GM12875 (cell line): Measurements from ENCODE around the gene MEIOSIN.
A peak's percentile ranks its signal among the peaks of the same experiment; 100 is the strongest.
"Not testable (repeated sequence)": the region's sequence is repeated elsewhere in the genome, so short reads cannot be mapped to it uniquely, and the experiment has no call there.

ENCODE experiments used
- H3K4me3 ChIP-seq: one replicate; pipeline ENCODE4 v1.5.1; 2011; ENCODE audit warnings: low read depth, low read length, control low read depth
- TF ChIP-seq, protein P1 (sequence below): IDR thresholded peaks from 2 replicates; pipeline ENCODE4 v1.5.1; 2011; ENCODE audit warnings: low read depth, mild to moderate bottlenecking, control low read depth, inconsistent platforms, low read length, moderate library complexity, borderline replicate concordance; ENCODE audit not compliant: insufficient read depth

The MEIOSIN gene

DNA sequence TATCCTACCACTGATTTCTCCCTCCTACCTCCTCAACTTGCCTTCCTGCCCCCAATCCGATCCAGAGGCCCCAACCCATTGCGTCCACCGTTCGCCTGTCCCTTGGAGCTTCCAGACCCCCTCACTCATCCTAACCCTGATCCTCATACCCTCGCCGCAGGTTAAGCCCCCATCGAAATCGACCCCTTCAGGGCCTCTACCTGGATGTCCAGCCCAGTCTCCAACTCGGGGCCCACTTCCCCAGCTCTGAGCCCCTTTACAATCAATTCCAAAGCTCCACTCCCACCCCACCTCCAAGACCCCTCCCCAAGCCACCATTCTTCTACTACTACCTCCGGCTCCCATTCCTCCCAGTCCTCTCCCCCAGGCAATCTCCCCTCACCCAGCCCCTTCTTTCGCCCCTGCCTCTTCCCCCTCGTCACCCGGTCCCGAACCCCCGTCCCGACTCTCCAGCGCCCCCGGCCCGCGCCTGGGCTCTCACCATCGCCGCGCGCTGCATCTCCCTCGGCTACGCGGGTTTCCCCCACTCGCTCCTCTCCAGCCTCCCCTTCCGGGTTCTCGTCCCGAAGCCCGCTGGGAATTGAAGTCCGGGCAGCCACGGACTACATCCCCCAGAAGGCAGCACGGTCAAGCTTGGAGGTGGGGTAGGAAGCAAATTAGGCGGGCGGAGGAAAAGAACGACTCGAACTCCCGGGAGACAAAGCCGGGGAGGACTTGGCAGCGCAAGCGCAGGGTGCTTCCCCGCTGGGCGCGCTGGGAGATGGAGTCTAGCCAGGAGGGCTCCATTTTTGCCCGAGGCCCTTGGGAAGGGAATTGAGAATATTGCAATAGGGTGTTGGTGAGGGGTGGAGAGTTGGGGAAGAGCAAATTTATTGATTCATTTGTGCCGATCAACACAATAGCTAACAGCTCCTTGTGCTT lies 2.6 kb upstream of the MEIOSIN start, which contains the start of gene FBXO46:
FBXO46 (minus strand) TSS at position 529 of the 921 bp plus-strand sequence. CDS start 17,401 bp downstream, outside the sequence.
- TF ChIP-seq, protein P1, sequence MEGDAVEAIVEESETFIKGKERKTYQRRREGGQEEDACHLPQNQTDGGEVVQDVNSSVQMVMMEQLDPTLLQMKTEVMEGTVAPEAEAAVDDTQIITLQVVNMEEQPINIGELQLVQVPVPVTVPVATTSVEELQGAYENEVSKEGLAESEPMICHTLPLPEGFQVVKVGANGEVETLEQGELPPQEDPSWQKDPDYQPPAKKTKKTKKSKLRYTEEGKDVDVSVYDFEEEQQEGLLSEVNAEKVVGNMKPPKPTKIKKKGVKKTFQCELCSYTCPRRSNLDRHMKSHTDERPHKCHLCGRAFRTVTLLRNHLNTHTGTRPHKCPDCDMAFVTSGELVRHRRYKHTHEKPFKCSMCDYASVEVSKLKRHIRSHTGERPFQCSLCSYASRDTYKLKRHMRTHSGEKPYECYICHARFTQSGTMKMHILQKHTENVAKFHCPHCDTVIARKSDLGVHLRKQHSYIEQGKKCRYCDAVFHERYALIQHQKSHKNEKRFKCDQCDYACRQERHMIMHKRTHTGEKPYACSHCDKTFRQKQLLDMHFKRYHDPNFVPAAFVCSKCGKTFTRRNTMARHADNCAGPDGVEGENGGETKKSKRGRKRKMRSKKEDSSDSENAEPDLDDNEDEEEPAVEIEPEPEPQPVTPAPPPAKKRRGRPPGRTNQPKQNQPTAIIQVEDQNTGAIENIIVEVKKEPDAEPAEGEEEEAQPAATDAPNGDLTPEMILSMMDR: 0 out of 2 replicates have a peak, but pooled peaks have one; percentile 21
- peak within 1 kb of the TSS; percentile 83 for H3K4me3 ChIP-seq

DNA sequence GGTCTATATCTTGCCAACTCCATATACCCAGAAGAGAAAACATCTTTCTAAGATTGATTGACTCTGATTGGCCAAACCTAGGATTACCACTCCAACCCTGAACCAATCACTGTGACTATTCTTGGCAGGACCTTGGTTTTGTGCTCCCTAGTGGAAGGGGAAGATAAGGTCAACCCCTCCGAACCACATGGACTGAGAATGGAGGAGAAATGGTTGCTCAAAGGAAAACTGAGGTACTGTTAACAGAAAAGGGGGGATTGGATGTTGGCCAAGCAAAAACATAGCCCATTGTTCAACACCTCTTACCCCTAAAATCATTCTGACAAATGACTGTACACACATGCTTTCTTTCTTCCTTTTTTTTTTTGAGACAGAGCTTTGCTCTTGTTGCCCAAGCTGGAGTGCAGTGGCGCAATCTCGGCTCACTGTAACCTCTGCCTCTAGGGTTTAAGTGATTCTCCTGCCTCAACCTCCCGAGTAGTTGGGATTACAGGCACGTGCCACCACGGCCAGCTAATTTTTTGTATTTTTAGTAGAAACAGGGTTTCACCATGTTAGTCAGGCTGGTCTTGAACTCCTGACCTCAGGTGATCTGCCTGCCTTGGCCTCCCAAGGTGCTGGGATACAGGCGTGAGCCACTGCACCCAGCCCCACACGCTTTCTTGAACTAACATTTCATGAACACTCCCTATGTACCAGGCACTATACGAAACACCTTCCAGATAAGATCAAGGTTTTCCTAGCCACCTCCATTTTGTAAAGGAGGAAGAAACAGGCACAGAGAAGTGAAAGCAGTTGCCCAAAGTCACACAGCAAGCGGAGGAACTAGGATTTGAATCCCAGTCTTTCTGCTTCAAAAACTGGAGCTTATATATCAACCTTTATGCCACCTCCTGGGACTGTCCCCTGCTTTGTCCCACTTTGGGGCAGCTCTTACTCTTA lies 6.5 kb downstream of the MEIOSIN start:
- H3K4me3 ChIP-seq: no peak overlapping the region
- TF ChIP-seq, protein P1: no peak

DNA sequence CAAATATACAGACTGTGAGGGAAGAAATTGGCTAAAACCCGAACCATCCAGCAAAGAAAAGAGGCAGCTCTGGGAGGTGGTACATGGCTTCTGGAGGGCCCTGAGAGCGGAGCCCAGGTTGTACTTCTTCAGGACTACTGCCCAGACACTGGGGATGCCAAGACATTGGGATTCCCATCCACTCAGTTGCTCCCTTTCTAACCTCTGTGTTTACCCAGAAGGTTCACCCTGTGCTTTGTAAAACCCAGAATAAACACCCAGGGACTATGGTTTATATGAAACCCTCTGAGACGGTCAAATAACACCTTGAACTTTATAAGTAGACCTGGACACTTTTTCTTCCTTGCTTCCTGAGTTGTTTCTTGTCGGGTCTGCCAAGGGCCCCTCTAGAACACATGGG lies 9.7 kb downstream of the MEIOSIN start:
- H3K4me3 ChIP-seq: no peak overlapping the region
- TF ChIP-seq, protein P1: no peak

DNA sequence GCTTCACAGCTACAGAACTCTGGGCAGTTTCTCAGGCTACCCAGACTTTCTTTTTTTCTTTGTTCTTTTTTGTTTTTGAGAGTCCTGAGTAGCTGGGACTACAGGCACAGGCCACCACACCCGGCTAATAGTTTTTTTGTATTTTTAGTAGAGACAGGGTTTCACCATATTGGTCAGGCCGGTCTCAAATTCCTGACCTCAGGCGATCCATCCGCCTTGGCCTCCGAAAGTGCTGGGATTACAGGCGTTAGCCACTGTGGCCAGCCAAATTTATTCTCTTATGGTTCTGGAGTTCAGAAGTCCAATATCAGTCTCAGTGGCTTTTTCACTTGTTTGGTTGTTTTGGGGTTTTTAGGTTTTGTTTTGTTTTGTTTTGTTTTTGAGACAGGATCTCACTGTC lies 12.4 kb downstream of the MEIOSIN start:
- no peak overlapping the region for H3K4me3 ChIP-seq
- TF ChIP-seq, protein P1: no peak

DNA sequence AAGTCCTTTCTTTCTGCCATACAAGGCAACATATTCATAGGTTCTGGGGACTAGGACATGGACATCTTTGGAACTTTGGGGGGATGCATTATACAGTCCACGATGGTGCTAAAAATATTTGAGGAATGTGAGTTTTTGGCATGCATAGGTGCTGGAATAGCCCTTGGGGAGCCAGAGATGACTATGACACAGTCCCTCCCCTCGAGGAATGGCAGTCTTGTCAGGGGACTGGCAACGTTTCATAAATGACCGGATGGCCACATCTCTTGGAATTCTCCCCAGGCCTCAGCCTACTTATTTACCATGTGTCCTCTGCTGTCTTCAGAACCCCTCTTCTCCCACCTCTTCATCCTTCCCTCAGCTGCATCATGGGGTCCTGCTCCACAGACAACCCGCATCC lies 13.6 kb downstream of the MEIOSIN start:
- no peak overlapping the region for H3K4me3 ChIP-seq
- TF ChIP-seq, protein P1: no peak

DNA sequence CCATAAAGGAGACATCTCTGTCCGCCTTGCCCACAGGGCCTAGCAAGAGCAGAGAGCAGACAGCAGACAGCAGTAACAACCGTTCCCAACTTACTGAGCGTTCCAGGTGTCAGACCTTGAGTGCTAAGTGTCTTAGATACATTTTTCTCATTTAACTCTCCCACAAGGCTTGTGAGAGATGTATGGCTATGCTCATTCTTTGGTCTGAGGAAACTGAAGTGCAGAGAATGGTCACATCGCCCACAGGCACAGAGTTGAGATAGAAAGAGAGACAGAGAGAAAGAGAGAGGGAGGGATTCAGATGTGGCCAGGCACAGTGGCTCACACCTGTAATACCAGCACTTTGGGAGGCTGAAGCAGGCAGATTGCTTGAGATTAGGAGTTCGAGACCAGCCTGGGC lies 14.3 kb downstream of the MEIOSIN start:
- no peak overlapping the region for H3K4me3 ChIP-seq
- TF ChIP-seq, protein P1: no peak

DNA sequence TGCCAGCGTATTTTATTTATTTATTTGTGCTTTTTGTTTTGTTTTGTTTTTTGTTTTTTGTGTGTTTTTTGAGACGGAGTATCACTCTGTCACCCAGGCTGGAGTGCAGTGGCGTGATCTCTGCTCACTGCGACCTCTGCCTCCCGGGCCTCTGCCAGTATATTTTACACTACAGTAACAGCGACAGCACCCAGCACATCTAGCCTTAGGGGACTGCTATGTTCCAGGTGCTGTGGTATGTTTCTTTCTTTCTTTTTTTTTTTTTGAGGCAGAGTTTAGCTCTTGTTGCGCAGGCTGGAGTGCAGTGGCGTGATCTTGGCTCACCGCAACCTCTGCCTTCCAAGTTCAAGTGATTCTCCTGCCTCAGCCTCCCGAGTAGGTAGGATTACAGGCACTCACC lies 18.2 kb downstream of the MEIOSIN start:
- not testable (repeated sequence) for H3K4me3 ChIP-seq
